Measurements from ENCODE around the gene MBP.

Gene MBP

GRCh38 chr18:77046409-77046808, 86.2 kb downstream of the MBP start:
- H3K27me3 ChIP-seq (ENCODE audit: control insufficient read depth in 5 of 5, insufficient read depth in 4 of 5, low read length in 5 of 5), result no peaks in the 10 kb centered on the region
- H3K9me3 ChIP-seq (ENCODE audit: control insufficient read depth in 5 of 5, low read length in 5 of 5), result no peaks in the 10 kb centered on the region
- peaks cover 0 to 10% (median 6%) of the 10 kb centered on the region in 5 donors for H3K36me3 ChIP-seq (ENCODE audit: control insufficient read depth in 5 of 5, insufficient read depth in 5 of 5, low read length in 5 of 5)
- H3K9ac ChIP-seq (ENCODE audit: low read length in 5 of 5), result no peak overlapping the region
- H3K27ac ChIP-seq (ENCODE audit: low read depth, low read length), result no peak overlapping the region
- peaks cover 0 to 7% (median 2%) of the 10 kb centered on the region in 5 donors for H3K4me1 ChIP-seq (ENCODE audit: control insufficient read depth in 5 of 5, insufficient read depth in 5 of 5, low read length in 5 of 5)
- no peak overlapping the region for H3K4me3 ChIP-seq (ENCODE audit: low read depth in 1 of 5, low read length in 5 of 5)

- H3K4me3 ChIP-seq (ENCODE audit: low read depth in 1 of 5, low read length in 5 of 5), result no peak overlapping the region
- no peak overlapping the region for H3K9ac ChIP-seq (ENCODE audit: low read length in 5 of 5)
- peaks cover 0 to 7% (median 2%) of the 10 kb centered on the region in 5 donors for H3K4me1 ChIP-seq (ENCODE audit: control insufficient read depth in 5 of 5, insufficient read depth in 5 of 5, low read length in 5 of 5)
- no peaks in the 10 kb centered on the region for H3K27me3 ChIP-seq (ENCODE audit: control insufficient read depth in 5 of 5, insufficient read depth in 4 of 5, low read length in 5 of 5)
- peaks cover 0 to 10% (median 6%) of the 10 kb centered on the region in 5 donors for H3K36me3 ChIP-seq (ENCODE audit: control insufficient read depth in 5 of 5, insufficient read depth in 5 of 5, low read length in 5 of 5)
- no peaks in the 10 kb centered on the region for H3K9me3 ChIP-seq (ENCODE audit: control insufficient read depth in 5 of 5, low read length in 5 of 5)
- H3K27ac ChIP-seq (ENCODE audit: low read depth, low read length), result no peak overlapping the region
These were observed 86.9 kb downstream of the MBP start for GRCh38 chr18:77045677-77046076.

DNA sequence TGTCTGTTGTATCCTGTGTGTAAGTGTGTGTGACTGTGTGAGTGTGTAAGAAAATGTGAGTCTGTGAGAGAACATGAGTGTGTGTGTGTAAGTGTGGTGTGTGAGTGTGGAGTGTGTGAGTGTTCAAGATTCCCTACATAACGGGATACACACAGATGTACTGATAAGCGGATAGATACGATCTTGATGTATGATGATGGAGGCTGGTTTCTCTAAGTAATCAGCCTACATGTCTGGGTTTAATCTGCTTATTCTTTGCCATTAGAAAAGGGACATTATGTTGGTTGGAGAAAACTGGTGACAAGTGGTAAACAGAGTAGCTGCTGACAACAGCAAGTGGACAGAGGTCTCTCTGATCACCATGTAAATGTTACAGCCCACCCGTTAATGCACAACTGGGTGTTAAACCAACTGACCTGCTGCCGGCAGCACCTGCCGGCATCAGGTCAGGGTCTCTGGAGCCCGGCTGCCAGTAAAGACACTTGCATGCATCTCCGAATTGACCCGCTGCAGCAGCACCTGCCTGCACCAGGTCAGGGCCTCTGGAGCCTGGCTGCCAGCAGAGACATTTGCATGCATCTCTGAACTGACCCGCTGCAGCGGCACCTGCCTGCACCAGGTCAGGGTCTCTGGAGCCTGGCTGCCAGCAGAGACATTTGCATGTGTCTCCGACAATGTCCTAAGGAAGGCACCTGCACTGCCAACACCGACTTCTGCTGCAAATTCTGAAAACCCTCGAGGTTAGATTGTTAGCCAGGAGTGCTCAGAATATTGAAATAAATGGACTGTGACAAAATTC, 87.5 kb downstream of the MBP start:
- H3K27ac ChIP-seq (ENCODE audit: low read depth, low read length), result no peak overlapping the region
- H3K4me1 ChIP-seq (ENCODE audit: control insufficient read depth in 5 of 5, insufficient read depth in 5 of 5, low read length in 5 of 5), result peaks cover 0 to under 1% (median 0%) of the 10 kb centered on the region in 5 donors
- H3K36me3 ChIP-seq (ENCODE audit: control insufficient read depth in 5 of 5, insufficient read depth in 5 of 5, low read length in 5 of 5), result peaks cover 0 to 10% (median 6%) of the 10 kb centered on the region in 5 donors
- H3K27me3 ChIP-seq (ENCODE audit: control insufficient read depth in 5 of 5, insufficient read depth in 4 of 5, low read length in 5 of 5), result no peaks in the 10 kb centered on the region
- no peaks in the 10 kb centered on the region for H3K9me3 ChIP-seq (ENCODE audit: control insufficient read depth in 5 of 5, low read length in 5 of 5)
- no peak overlapping the region for H3K4me3 ChIP-seq (ENCODE audit: low read depth in 1 of 5, low read length in 5 of 5)
- H3K9ac ChIP-seq (ENCODE audit: low read length in 5 of 5), result no peak overlapping the region

DNA sequence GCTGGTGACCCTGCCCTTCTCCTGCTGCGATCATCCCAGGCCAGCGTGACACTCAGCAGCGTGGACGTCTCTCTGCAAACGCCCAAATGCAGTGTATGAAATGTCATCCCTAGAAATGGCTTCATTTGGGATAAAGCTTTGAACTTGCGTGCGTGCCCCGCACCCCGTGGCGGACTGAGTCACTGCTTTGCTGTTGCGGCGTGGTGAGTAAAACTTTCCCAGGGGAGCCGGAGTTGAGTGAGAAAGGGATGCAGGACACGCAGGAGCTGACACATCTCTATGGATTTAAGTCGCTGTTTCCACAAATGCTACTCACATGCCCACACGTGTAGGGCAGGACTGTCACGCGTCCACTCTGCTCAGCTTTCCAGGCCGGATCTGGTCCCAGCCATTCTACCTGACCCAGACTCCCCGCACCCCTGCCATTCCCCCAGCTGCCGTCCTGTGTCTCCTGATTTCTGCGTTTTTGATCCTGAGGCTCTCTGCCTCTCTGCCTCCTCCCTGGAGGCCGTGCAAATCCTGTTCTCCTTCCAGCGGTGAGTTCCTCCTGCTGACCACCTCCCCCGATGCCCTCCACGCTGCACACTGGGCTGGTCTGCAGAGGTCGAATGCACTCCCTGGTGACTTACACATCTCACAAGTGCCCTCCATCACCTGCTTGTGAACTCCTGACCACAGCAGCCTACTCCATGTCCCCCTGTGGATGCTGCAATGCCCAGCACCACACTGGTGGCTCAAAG, 88.9 kb downstream of the MBP start:
- no peak overlapping the region for H3K27ac ChIP-seq (ENCODE audit: low read depth, low read length)
- no peak overlapping the region for H3K9ac ChIP-seq (ENCODE audit: low read length in 5 of 5)
- peaks cover 0 to 10% (median 6%) of the 10 kb centered on the region in 5 donors for H3K36me3 ChIP-seq (ENCODE audit: control insufficient read depth in 5 of 5, insufficient read depth in 5 of 5, low read length in 5 of 5)
- no peak overlapping the region for H3K4me3 ChIP-seq (ENCODE audit: low read depth in 1 of 5, low read length in 5 of 5)
- H3K27me3 ChIP-seq (ENCODE audit: control insufficient read depth in 5 of 5, insufficient read depth in 4 of 5, low read length in 5 of 5), result no peaks in the 10 kb centered on the region
- no peaks in the 10 kb centered on the region for H3K9me3 ChIP-seq (ENCODE audit: control insufficient read depth in 5 of 5, low read length in 5 of 5)
- H3K4me1 ChIP-seq (ENCODE audit: control insufficient read depth in 5 of 5, insufficient read depth in 5 of 5, low read length in 5 of 5), result no peaks in the 10 kb centered on the region

- H3K9ac ChIP-seq (ENCODE audit: low read length in 5 of 5), result no peak overlapping the region
- H3K27ac ChIP-seq (ENCODE audit: low read depth, low read length), result no peak overlapping the region
- no peak overlapping the region for H3K4me3 ChIP-seq (ENCODE audit: low read depth in 1 of 5, low read length in 5 of 5)
- H3K36me3 ChIP-seq (ENCODE audit: control insufficient read depth in 5 of 5, insufficient read depth in 5 of 5, low read length in 5 of 5), result peaks cover 0 to 10% (median 6%) of the 10 kb centered on the region in 5 donors
- H3K27me3 ChIP-seq (ENCODE audit: control insufficient read depth in 5 of 5, insufficient read depth in 4 of 5, low read length in 5 of 5), result no peaks in the 10 kb centered on the region
- no peaks in the 10 kb centered on the region for H3K4me1 ChIP-seq (ENCODE audit: control insufficient read depth in 5 of 5, insufficient read depth in 5 of 5, low read length in 5 of 5)
- H3K9me3 ChIP-seq (ENCODE audit: control insufficient read depth in 5 of 5, low read length in 5 of 5), result no peaks in the 10 kb centered on the region
These were observed 90.0 kb downstream of the MBP start for GRCh38 chr18:77042583-77042982.

GRCh38 chr18:77039196-77040130, 93.1 kb downstream of the MBP start:
- Histone ChIP-seq H3K27me3 (ENCODE audit: control insufficient read depth in 5 of 5, insufficient read depth in 4 of 5, low read length in 5 of 5) (no peaks in the 10 kb centered on the region), H3K27ac (ENCODE audit: low read depth, low read length) (no peak overlapping the region), H3K9ac (ENCODE audit: low read length in 5 of 5) (no peak overlapping the region), H3K36me3 (ENCODE audit: control insufficient read depth in 5 of 5, insufficient read depth in 5 of 5, low read length in 5 of 5) (peaks cover 0 to 3% (median 0%) of the 10 kb centered on the region in 5 donors), H3K4me3 (ENCODE audit: low read depth in 1 of 5, low read length in 5 of 5) (no peak overlapping the region), H3K9me3 (ENCODE audit: control insufficient read depth in 5 of 5, low read length in 5 of 5) (no peaks in the 10 kb centered on the region), H3K4me1 (ENCODE audit: control insufficient read depth in 5 of 5, insufficient read depth in 5 of 5, low read length in 5 of 5) (peaks cover 0 to 11% (median 7%) of the 10 kb centered on the region in 5 donors)

- Histone ChIP-seq H3K36me3 (ENCODE audit: control insufficient read depth in 5 of 5, insufficient read depth in 5 of 5, low read length in 5 of 5) (peaks cover 0 to 3% (median 0%) of the 10 kb centered on the region in 5 donors), H3K4me3 (ENCODE audit: low read depth in 1 of 5, low read length in 5 of 5) (no peak overlapping the region), H3K9ac (ENCODE audit: low read length in 5 of 5) (no peak overlapping the region), H3K4me1 (ENCODE audit: control insufficient read depth in 5 of 5, insufficient read depth in 5 of 5, low read length in 5 of 5) (peaks cover 0 to 11% (median 7%) of the 10 kb centered on the region in 5 donors), H3K27me3 (ENCODE audit: control insufficient read depth in 5 of 5, insufficient read depth in 4 of 5, low read length in 5 of 5) (no peaks in the 10 kb centered on the region), H3K9me3 (ENCODE audit: control insufficient read depth in 5 of 5, low read length in 5 of 5) (no peaks in the 10 kb centered on the region), H3K27ac (ENCODE audit: low read depth, low read length) (no peak overlapping the region)
These were observed 94.3 kb downstream of the MBP start for GRCh38 chr18:77038182-77038858.

DNA sequence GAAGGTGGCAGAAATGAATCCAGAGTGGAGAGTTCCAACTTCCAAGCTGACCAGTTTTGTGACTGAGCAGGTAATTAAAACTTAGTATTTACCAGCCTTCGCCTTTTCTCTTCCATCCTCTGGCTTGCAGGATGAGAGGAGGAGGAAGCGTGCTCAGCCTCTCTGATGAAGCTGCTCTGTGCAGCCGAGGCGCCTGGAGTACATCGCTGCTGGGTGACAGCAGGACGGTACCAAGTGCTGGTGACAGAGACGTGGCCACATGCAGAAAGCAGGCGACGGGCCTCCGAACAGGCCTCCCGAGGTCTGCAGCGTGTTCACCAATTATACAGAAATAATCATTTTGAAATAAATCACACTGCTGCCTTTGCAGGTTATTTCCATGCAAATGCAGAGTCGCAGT, 95.0 kb downstream of the MBP start:
- H3K27ac ChIP-seq (ENCODE audit: low read depth, low read length), result no peak overlapping the region
- no peak overlapping the region for H3K4me3 ChIP-seq (ENCODE audit: low read depth in 1 of 5, low read length in 5 of 5)
- peaks cover 0 to 11% (median 7%) of the 10 kb centered on the region in 5 donors for H3K4me1 ChIP-seq (ENCODE audit: control insufficient read depth in 5 of 5, insufficient read depth in 5 of 5, low read length in 5 of 5)
- H3K9ac ChIP-seq (ENCODE audit: low read length in 5 of 5), result no peak overlapping the region
- H3K9me3 ChIP-seq (ENCODE audit: control insufficient read depth in 5 of 5, low read length in 5 of 5), result no peaks in the 10 kb centered on the region
- peaks cover 0 to 3% (median 0%) of the 10 kb centered on the region in 5 donors for H3K36me3 ChIP-seq (ENCODE audit: control insufficient read depth in 5 of 5, insufficient read depth in 5 of 5, low read length in 5 of 5)
- H3K27me3 ChIP-seq (ENCODE audit: control insufficient read depth in 5 of 5, insufficient read depth in 4 of 5, low read length in 5 of 5), result no peaks in the 10 kb centered on the region

Data from subcutaneous abdominal adipose tissue (tissue), 5 donors.